GM12801 (cell line): Measurements from ENCODE around the gene APOBEC4.
A peak's percentile ranks its signal among the peaks of the same experiment; 100 is the strongest.

Experiments
- CTCF ChIP-seq: IDR thresholded peaks from one replicate; pipeline ENCODE4 v1.5.1; 2011; ENCODE audit warnings: control low read depth; ENCODE audit not compliant: insufficient read length; ENCODE audit errors: extremely low read depth

APOBEC4 gene

GRCh38 chr1:183670169-183670568, 17.1 kb upstream of the APOBEC4 start:
- no peak for TF ChIP-seq CTCF

- TF ChIP-seq CTCF: no peak
Measured at GRCh38 chr1:183656355-183656754, 3.2 kb upstream of the APOBEC4 start.

GRCh38 chr1:183655562-183656075, 2.5 kb upstream of the APOBEC4 start:
- TF ChIP-seq CTCF: peak; percentile 60

- no peak for TF ChIP-seq CTCF
Measured at GRCh38 chr1:183654706-183655105, 1.6 kb upstream of the APOBEC4 start.

- TF ChIP-seq CTCF: no peak
Measured at GRCh38 chr1:183653876-183654451, 848 bp upstream of the APOBEC4 start.

- no peak for TF ChIP-seq CTCF
Measured at GRCh38 chr1:183653462-183653794, 312 bp upstream of the APOBEC4 start.

- TF ChIP-seq CTCF: no peak
Measured at GRCh38 chr1:183652107-183652506, 1.0 kb downstream of the APOBEC4 start.
